Ecto neural progenitor cell (in vitro differentiated cells): ENCODE measurements around the gene PRKCE.
"Not testable (repeated sequence)": the region's sequence is repeated elsewhere in the genome, so short reads cannot be mapped to it uniquely, and the experiment has no call there.

Experiments
- DNase-seq: peaks from one replicate; pipeline ENCODE4 v3.0.0-alpha.2; 2018; ENCODE audit warnings: low spot score

The PRKCE gene

GRCh38 chr2:45839508-45840251 lies 188.2 kb downstream of the PRKCE start:
- no peak for DNase-seq

- DNase-seq: no peak
Measured at GRCh38 chr2:45840481-45840880, 189.0 kb downstream of the PRKCE start.

GRCh38 chr2:45841752-45842407 lies 190.4 kb downstream of the PRKCE start:
- DNase-seq: no peak

- no peak for DNase-seq
Measured at GRCh38 chr2:45843136-45843535, 191.7 kb downstream of the PRKCE start.

- no peak for DNase-seq
Measured at GRCh38 chr2:45844796-45845457, 193.5 kb downstream of the PRKCE start.

GRCh38 chr2:45845566-45845965 lies 194.1 kb downstream of the PRKCE start:
- DNase-seq: no peak

GRCh38 chr2:45849491-45850283 lies 198.2 kb downstream of the PRKCE start:
- no peak for DNase-seq

GRCh38 chr2:45850558-45850957 lies 199.1 kb downstream of the PRKCE start:
- no peak for DNase-seq

- no peak for DNase-seq
Measured at GRCh38 chr2:45851111-45851510, 199.6 kb downstream of the PRKCE start.

- DNase-seq: no peak
Measured at GRCh38 chr2:45851576-45852304, 200.3 kb downstream of the PRKCE start.

- DNase-seq: no peak
Measured at GRCh38 chr2:45852450-45853150, 201.1 kb downstream of the PRKCE start.

- DNase-seq: no peak
Measured at GRCh38 chr2:45855374-45855773, 203.9 kb downstream of the PRKCE start.

GRCh38 chr2:45856391-45857274 lies 205.2 kb downstream of the PRKCE start:
- no peak for DNase-seq

GRCh38 chr2:45857275-45857609 lies 205.8 kb downstream of the PRKCE start:
- DNase-seq: no peak

GRCh38 chr2:45857867-45858520 lies 206.5 kb downstream of the PRKCE start:
- no peak for DNase-seq

GRCh38 chr2:45858872-45859271 lies 207.4 kb downstream of the PRKCE start:
- not testable (repeated sequence) for DNase-seq

GRCh38 chr2:45859682-45860081 lies 208.2 kb downstream of the PRKCE start:
- DNase-seq: no peak

- no peak for DNase-seq
Measured at GRCh38 chr2:45860136-45861121, 209.0 kb downstream of the PRKCE start.
